ENCODE measurements around the gene SMG7. TPM values are rescaled to one million over a fixed set of nuclear protein-coding genes. Genes with fewer than 3 reads are reported as not detected.

Gene SMG7
- total RNA-seq, 1 donor from 2014 or later, result 26.7 TPM

- DNase-seq, result no peak
Observed at GRCh38 chr1:183592733-183593132, 120.4 kb downstream of the SMG7 start.

DNA sequence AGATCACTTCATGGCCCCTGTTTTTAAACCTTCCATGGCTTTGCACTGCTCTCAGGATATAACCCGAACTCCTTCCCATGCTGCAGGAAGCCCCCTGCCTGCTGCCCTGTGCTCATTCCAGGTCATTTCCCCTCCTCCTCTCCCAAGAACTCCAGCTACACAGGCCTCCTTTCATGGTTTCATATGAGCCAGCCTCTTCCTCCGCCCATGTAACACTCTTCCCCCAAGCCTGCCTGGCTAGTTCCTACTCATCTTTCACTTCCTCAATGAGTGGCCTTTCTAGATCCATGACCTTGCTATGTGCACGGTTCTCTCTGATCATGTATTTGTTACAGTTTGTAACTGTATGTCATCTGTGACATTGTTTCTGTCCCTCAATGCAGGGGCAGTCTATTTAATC, 121.1 kb downstream of the SMG7 start:
- DNase-seq, result no peak

- DNase-seq, result no peak
Observed at GRCh38 chr1:183595537-183595936, 123.2 kb downstream of the SMG7 start.

GRCh38 chr1:183596500-183596899, 124.2 kb downstream of the SMG7 start:
- DNase-seq, result no peak

DNA sequence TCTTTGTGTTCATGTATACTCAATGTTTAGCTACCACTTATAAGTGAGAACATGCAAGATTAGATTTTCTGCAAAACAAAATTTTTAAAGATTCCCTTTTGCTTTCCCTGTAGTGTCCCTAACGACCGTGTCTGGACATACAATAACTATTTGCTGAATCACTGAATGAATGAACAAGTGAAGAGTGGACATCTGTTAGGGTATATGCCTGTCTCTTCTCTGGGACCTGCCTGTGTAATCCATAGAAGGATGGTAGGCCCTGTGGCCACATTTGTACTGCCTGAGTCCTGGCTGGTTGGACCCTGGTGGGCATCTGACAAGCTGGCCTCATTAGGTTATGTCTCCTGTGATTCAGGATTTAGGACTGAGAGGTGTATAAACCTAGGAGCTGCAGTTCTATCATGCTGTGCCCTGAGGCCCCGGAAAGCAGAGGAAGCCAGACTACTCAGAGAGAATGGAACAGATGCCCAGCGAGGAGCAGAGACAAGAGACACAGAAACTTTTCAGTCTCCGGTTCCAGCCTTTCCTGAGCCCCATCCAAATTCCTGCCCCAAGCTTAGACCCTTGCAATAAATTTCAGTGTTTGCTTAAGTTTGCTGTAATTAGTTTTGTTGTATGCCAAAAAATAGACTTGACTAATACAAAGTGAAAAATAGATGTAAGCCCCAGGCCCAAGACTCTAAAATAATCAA, 125.5 kb downstream of the SMG7 start:
- no peak for DNase-seq

DNA sequence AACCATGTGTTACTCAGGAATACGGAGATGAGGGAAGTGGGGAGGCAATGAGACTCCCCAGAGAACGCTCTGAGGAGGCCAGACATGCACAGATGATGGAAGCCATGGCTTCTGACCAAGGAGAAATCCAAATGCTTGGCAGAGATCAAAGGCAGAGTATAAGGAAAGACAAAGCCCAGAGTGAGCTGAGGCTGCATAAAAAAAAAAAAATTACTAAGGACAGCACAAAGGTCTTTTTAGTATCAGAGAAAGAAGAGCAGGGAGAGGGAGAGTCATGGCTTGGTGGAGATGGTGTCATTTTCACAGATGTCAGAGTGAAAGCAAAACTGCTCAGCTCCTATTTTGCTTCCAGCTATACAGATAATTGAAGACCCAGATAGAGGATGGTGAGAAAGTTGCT, 126.1 kb downstream of the SMG7 start:
- no peak for DNase-seq

GRCh38 chr1:183600136-183600535, 127.8 kb downstream of the SMG7 start:
- DNase-seq, result no peak

DNA sequence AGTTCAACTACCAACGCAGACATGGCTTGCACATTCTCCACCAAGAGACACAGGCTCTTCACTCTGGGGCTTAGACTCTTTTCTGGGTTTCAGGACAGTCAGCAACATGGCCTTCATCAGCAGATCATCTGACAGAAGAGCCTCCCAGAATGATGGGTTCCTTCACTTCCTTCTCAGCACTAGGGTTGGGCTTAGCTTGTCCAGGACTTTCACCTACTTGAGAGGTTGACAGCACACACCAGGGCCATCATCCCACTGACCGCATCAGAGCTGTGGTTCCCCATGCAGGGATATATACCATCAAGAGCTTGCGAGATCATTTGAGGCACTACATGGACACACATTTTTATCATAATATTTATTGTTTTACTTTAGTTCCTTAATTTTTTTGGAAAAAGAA, 128.3 kb downstream of the SMG7 start:
- DNase-seq, result no peak

- no peak for DNase-seq
Observed at GRCh38 chr1:183602510-183602909, 130.2 kb downstream of the SMG7 start.

Other genes starting within 250 kb of the SMG7 start
- gene NMNAT2, start 54.1 kb upstream of the SMG7 start, total RNA-seq, result 0.28 and 0.68 TPM in 2 replicates
- not detected in 2 replicates for gene NCF2, start 118.0 kb downstream of the SMG7 start, total RNA-seq
- 172 and 229 TPM in 2 replicates for gene ARPC5, start 163.3 kb downstream of the SMG7 start, total RNA-seq
- not detected in 2 replicates for gene APOBEC4, start 180.8 kb downstream of the SMG7 start, total RNA-seq